GM19468 (cell line): ENCODE results near the gene THNSL1.
"Not testable (repeated sequence)": the region's sequence is repeated elsewhere in the genome, so short reads cannot be mapped to it uniquely, and the experiment has no call there.

Source experiments
- ATAC-seq: cut with Tn5 transposase; IDR thresholded peaks from one replicate; pipeline ENCODE4 v1.9.1; 2021; ENCODE audit warnings: mild to moderate bottlenecking, moderate library complexity, moderate number of reproducible peaks; ENCODE audit not compliant: unreplicated experiment; ENCODE audit errors: extremely low read depth

THNSL1 gene, protein sequence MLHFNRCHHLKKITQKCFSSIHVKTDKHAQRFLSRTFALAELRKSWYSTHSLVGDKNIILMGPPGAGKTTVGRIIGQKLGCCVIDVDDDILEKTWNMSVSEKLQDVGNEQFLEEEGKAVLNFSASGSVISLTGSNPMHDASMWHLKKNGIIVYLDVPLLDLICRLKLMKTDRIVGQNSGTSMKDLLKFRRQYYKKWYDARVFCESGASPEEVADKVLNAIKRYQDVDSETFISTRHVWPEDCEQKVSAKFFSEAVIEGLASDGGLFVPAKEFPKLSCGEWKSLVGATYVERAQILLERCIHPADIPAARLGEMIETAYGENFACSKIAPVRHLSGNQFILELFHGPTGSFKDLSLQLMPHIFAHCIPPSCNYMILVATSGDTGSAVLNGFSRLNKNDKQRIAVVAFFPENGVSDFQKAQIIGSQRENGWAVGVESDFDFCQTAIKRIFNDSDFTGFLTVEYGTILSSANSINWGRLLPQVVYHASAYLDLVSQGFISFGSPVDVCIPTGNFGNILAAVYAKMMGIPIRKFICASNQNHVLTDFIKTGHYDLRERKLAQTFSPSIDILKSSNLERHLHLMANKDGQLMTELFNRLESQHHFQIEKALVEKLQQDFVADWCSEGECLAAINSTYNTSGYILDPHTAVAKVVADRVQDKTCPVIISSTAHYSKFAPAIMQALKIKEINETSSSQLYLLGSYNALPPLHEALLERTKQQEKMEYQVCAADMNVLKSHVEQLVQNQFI

DNA sequence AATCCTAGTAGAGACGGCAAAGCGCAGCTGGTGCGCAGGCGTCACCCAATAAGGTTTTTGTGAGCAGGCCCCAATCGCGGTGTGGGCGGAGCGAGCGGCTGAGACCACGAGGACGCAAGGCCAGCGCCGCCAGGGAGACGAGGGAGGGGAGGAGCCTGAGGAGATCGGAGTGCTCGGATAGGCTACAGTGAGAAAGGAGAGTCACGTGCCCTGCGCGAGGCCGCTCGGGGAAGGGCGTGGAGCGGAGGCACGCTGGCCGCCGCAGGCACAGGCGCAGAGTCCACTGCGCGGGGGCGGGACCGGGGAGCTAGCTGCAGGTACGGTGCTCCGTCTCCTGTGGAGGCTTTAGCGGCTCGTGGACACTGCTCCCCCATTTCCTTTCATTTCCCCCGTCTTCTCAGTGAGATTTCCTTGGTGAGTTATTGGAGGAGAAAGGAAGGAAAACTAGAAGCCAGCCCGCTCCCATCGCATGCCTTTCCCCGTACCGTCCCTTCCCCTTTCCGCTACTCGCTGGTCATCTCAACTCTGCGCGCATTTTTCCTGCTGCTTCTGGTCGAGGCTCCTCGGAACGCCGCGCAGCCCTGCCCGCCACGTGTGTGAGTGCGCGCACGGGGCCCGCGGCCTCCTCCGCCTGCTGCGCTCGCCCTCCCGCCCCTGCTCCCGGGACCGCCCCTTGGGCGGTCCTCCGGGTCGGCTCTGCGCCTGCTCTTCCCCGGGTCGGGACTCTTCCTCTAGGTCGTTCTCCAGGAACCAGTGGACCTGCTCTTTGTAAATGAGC is at the start of gene THNSL1:
Gene THNSL1 (plus strand): TSS at position 237 of the 778 bp plus-strand sequence. CDS start 6,612 bp downstream, outside the sequence.
- peak; percentile 99 for ATAC-seq

- no peak for ATAC-seq
These were observed 49.4 kb upstream of the THNSL1 start for GRCh38 chr10:24966962-24967481.

GRCh38 chr10:24968349-24968748 is 48.1 kb upstream of the THNSL1 start:
- ATAC-seq, result no peak

DNA sequence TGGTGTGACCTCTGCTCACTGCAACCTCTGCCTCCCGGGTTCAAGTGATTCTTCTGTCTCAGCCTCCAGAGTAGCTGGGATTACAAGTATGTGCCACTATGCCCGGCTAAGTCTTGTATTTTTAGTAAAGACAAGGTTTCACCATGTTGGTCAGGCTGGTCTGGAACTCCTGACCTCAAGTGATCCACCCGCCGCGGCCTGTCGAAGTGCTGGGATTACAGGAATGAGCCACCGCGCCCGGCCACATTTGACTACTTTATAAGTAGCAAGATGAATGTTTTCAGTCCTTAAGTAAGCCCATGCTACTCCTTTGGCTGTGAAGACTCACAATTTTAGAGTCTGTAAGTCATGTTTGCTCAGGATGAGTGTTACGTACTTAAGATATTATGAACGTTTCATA is 47.5 kb upstream of the THNSL1 start:
- not testable (repeated sequence) for ATAC-seq

DNA sequence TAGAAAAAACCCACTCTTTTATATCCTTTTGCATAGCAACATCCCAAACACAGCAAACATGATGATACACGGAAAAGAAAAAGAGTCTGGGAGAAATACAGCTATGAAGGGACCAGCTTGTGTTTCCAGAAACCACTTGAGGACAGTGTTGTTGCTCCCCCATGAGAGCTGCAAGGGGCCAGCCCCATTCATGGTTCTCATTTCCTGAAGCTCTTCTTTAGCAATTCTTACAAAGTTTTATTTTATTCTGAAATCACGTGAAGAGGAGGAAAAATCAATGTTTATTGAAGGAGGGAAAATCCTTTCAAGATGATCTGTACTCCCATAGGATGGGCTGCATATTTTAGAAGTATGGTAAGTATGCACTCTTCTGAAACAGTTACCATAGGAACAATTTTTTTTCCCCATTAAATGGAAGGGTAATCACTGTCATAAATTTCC is 46.6 kb upstream of the THNSL1 start:
- ATAC-seq, result no peak

DNA sequence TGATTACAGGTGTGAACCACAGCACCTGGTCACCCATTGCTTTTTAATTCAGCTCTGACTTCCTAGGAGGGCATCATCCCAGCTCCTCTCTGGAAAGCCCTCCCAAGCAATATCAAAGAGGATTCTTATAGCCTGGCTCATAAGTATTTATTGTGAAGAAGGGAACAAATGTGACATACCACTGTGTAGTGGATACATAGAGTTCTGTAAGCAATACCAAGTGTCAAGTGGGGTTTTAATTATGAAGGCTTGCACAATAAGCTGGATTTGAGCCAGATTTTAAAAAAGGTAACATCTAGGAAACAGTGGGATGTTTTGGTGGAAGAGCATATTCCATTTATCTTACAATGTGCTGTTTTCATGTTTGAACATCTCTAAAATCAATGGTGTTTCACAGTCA is 45.0 kb upstream of the THNSL1 start:
- no peak for ATAC-seq

DNA sequence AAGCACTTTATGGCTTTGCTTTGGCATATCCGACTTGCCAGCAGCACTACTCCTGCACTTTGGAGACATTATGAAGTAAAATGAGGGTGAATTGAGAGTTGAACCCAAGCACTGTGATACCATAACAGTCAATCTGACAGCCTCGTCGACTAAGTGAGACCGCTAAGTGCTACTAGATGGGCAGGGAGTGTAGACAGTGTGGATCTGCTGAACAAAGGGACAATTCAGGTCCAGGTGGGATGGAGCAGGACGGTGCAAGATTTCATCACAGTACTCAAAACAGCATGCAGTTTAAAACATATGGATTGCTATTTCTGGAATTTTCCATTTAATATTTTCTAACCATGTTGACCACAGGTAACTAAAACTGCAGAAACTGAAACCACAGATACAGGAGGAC is 43.2 kb upstream of the THNSL1 start:
- ATAC-seq, result no peak

- no peak for ATAC-seq
These were observed 41.4 kb upstream of the THNSL1 start for GRCh38 chr10:24974976-24975375.

GRCh38 chr10:24979685-24980084 is 36.7 kb upstream of the THNSL1 start:
- ATAC-seq, result no peak

DNA sequence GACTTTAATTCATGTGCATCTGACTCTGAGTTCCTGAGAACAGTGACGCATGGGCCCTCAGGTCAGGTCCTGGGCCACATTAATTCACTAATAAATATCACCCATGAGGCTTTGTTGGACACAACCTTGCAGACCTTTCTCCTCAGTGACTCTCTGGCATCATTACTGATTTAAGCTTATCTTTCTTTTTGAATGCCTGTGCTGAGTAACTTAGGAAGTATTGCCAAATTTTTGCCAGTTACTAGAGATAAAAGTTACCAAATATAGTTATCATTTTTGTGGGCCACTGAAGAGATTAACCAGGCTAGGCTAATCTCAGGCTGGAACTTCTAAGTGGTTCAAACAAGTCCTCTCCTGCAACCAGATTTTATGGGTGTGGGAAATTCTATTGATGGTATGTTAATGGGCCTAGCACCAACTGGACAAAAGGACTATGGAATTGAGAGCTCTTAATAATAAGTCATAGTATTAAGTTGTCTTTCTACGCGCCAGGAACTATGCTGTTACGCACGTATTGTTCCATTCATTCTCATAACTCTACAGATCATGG is 35.2 kb upstream of the THNSL1 start:
- no peak for ATAC-seq

GRCh38 chr10:24982319-24983112 is 33.9 kb upstream of the THNSL1 start:
- ATAC-seq, result peak; percentile 52

DNA sequence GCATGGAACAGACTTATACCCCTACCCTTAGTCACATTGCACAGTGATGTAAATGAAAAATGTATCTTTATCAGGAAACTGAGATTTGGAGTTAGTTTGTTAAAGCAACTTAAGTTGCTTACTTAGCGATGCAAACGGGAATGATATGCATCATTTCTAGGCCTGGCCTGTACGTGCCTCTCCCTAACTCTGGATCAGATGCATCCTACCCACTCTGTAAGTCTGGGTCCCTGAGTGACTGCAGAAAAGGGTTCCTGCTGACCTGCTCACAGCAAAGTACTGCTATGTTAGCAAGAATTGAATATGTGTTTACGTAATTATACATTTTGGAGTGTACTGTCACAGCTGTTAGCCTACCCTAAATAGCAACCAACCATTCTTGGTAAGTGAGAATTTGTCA is 33.3 kb upstream of the THNSL1 start:
- no peak for ATAC-seq

DNA sequence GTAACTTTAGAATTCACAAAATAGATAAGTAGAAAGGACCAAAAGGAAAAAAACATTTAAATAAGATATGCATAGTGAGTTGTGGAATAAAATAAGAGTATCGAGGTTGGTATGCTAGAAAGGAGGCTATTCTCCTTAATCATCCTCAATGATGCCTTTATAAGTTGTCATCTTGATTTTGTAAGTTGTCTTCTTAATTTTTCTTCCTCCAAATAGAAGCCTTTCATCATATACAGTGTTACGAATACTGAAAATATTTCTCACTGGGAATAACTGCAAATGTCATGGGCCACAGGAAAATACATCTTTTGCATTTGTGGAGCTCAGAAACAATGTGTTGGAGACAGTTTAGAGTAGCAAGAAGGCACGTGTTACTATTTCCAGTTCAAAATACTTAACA is 32.5 kb upstream of the THNSL1 start:
- no peak for ATAC-seq

DNA sequence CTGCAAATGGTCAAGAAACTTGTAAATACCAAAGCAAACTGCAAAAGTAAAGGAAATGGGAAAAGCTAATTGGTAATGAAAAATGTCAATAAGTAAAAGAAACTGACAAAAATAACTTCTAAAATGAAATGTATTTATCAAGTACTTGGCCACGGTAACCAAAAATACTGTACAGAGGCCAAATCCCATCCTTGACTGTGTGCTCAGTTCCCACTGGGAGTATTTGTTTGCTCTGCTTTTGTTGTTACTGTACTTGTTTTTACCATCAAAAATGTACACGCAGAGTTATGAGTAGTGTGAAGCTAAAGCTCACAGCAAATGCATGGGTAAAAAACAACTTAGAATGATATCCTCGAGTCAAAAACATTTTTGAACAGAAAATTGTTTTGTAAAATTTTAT is 31.5 kb upstream of the THNSL1 start:
- no peak for ATAC-seq

DNA sequence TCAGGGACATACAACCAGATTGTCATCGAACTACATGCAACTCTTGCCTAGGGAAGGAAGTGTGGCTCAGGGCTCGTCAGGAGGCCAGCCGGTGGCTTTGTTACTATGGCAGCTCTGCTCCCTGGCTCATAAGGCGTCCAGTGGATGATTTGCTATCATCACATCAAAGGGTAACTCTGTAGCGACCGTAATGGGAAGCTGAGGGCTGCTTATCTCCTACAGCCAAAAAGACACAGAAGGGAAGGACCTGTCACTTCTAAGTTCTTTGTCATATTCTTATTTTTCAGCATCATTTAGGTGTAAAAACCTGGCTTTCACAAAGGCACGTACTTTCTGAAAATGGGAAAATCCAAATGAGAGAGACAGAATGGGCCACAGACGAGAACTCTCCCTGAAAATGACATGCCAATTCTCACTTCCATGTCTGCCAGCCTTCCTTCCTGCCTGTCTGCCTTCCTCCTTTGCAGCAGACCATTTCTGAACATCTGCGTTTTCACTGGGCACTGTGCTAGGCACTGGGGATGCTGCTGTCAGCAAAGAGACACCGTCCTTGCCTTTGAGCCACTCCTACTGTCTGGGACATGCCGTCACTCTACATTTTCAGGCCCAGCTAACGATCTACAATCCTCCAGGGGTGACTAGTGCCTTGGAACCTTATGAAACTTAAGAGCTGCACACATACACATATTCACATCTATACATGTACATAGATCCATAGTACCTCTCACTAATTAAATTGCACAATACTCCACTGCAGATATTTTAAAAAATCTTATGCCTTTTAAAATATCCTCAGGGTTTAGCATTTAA is 27.4 kb upstream of the THNSL1 start:
- ATAC-seq, result no peak

- no peak for ATAC-seq
These were observed 26.5 kb upstream of the THNSL1 start for GRCh38 chr10:24989867-24990266.

DNA sequence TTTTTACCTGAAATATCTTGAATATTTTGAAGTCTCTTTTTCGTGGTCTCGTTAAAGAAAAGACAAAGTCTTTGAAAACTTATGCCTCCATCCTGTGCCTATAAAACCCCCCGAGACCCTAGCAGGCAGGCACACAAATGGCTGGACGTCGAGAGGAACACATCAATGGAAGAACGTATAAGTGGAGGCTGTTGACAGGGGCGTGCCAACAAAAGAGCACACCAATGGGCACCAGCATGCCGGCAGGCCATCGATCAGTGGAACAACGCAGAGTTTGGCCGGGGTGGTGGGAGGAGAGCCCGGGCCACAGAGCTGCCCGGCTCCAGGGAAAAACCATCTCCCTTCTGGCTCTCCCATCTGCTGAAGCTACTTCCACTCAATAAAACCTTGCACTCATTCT is 25.1 kb upstream of the THNSL1 start:
- no peak for ATAC-seq

DNA sequence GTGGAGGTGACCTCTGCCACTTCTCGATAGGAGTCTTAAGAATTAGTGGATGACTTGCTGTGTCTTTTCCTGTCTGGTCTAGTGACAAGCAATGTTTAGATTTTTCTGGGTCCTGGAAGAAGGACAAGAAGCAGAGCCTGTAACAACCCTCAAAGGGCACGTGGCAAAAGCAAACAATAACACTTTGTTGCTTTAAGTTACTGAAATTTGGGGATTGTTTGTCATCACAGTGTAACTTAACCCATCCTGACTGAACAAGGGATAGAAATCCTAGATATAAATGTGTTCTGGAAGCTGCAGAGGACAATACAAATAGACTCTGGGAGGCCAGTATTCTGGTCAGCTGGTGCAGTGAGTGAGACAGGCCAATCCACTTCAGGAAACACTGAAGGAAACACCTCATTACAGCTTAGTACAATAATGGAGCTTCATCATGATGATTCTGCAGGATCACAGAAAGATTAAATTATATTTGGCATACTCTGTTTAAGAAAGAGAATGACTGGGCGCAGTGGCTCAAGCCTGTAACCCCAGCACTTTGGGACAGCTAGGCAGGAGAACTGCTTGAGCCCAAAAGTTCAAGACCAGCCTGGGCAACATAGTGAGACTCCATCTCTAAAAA is 23.8 kb upstream of the THNSL1 start:
- ATAC-seq, result no peak
